Neural progenitor cell (in vitro differentiated cells): Measurements from ENCODE around the gene UNC45A.

Experiments
- CTCF ChIP-seq: fragments of 200-600 bp; sonication (generic); IDR thresholded peaks from 2 replicates; pipeline ENCODE4 v1.5.1; 2017; ENCODE audit warnings: antibody characterized with exemption, mild to moderate bottlenecking
- EZH2 ChIP-seq: fragments of 200-600 bp; sonication (generic); IDR thresholded peaks from 2 replicates; pipeline ENCODE4 v1.6.1; 2017; ENCODE audit warnings: antibody characterized with exemption, mild to moderate bottlenecking, moderate library complexity

GRCh38 chr15:90954712-90955623 is 19.9 kb downstream of the UNC45A start, which contains the start of gene RCCD1:
- TF ChIP-seq EZH2 (no peak), CTCF (no peak)
